H9 (cell line): ENCODE data around the gene TAS2R1. TPM values are rescaled to one million over a fixed set of nuclear protein-coding genes. Genes with fewer than 3 reads are reported as not detected.

Experiments
- DNase-seq: peaks from one replicate; pipeline ENCODE4 v3.0.0-alpha.2; 2017
- H2AFZ ChIP-seq: one replicate; pipeline ENCODE4 v1.6.1; 2013; ENCODE audit warnings: mild to moderate bottlenecking, low read length, control low read depth, moderate library complexity
- H2AK5ac ChIP-seq: 2 replicates; pipeline ENCODE4 v1.6.1; 2013; ENCODE audit warnings: low read length, control low read depth, mixed read lengths; ENCODE audit not compliant: insufficient read length
- H2BK120ac ChIP-seq: one replicate; pipeline ENCODE4 v1.6.1; 2013; ENCODE audit warnings: low read depth, mild to moderate bottlenecking, low read length, control low read depth, inconsistent platforms; ENCODE audit not compliant: poor library complexity, severe bottlenecking
- H2BK12ac ChIP-seq: 2 replicates; pipeline ENCODE4 v1.6.1; 2013; ENCODE audit warnings: low read length, control low read depth, mixed read lengths, low read depth; ENCODE audit not compliant: insufficient read length
- H2BK15ac ChIP-seq: 2 replicates; pipeline ENCODE4 v1.6.1; 2013; ENCODE audit warnings: low read depth, low read length, control low read depth
- H2BK20ac ChIP-seq: one replicate; pipeline ENCODE4 v1.6.1; 2013; ENCODE audit warnings: low read depth, mild to moderate bottlenecking, low read length, control low read depth, inconsistent platforms; ENCODE audit not compliant: poor library complexity, severe bottlenecking
- H2BK5ac ChIP-seq: 2 replicates; pipeline ENCODE4 v1.6.1; 2013; ENCODE audit warnings: low read length, control low read depth, mixed read lengths; ENCODE audit not compliant: insufficient read length
- H3K14ac ChIP-seq: 2 replicates; pipeline ENCODE4 v1.6.1; 2013; ENCODE audit warnings: low read length, control low read depth; ENCODE audit not compliant: insufficient read depth
- H3K18ac ChIP-seq: 2 replicates; pipeline ENCODE4 v1.6.1; 2013; ENCODE audit warnings: low read depth, mild to moderate bottlenecking, mixed read lengths, low read length, control low read depth; ENCODE audit not compliant: insufficient read length
- H3K23ac ChIP-seq: 2 replicates; pipeline ENCODE4 v1.6.1; 2013; ENCODE audit warnings: low read length, control low read depth, mixed read lengths, low read depth; ENCODE audit not compliant: insufficient read length
- H3K23me2 ChIP-seq: 2 replicates; pipeline ENCODE4 v1.6.1; 2013; ENCODE audit warnings: low read depth, mild to moderate bottlenecking, mixed read lengths, low read length, control low read depth; ENCODE audit not compliant: insufficient read length, poor library complexity, severe bottlenecking
- H3K27ac ChIP-seq: 2 replicates; pipeline ENCODE4 v1.5.1; 2013; ENCODE audit warnings: low read length, control low read depth, mixed read lengths, low read depth; ENCODE audit not compliant: insufficient read length
- H3K27me3 ChIP-seq: 2 replicates; pipeline ENCODE4 v1.6.1; 2013; ENCODE audit warnings: low read length, control low read depth, inconsistent platforms; ENCODE audit not compliant: insufficient read depth
- H3K4ac ChIP-seq: 2 replicates; pipeline ENCODE4 v1.6.1; 2013; ENCODE audit warnings: low read depth, mild to moderate bottlenecking, control low read depth, inconsistent platforms, low read length, moderate library complexity
- H3K4me1 ChIP-seq: 2 replicates; pipeline ENCODE4 v1.6.1; 2013; ENCODE audit warnings: low read length, control low read depth, inconsistent platforms; ENCODE audit not compliant: insufficient read depth
- H3K4me2 ChIP-seq: 2 replicates; pipeline ENCODE4 v1.6.1; 2013; ENCODE audit warnings: low read length, control low read depth, mixed read lengths; ENCODE audit not compliant: insufficient read length, insufficient read depth
- H3K56ac ChIP-seq: 2 replicates; pipeline ENCODE4 v1.6.1; 2013; ENCODE audit warnings: low read depth, mild to moderate bottlenecking, mixed read lengths, low read length, control low read depth; ENCODE audit not compliant: insufficient read length
- H3K79me1 ChIP-seq: 2 replicates; pipeline ENCODE4 v1.6.1; 2013; ENCODE audit warnings: low read depth, mild to moderate bottlenecking, moderate library complexity, low read length, control low read depth, inconsistent platforms; ENCODE audit not compliant: insufficient read depth, poor library complexity, severe bottlenecking
- H3K79me2 ChIP-seq: 2 replicates; pipeline ENCODE4 v1.6.1; 2013; ENCODE audit warnings: low read length, control low read depth, inconsistent platforms; ENCODE audit not compliant: insufficient read depth
- H3K9ac ChIP-seq: 2 replicates; pipeline ENCODE4 v1.6.1; 2013; ENCODE audit warnings: low read length, control low read depth, mixed read lengths; ENCODE audit not compliant: insufficient read length; ENCODE audit errors: extremely low read depth
- H3K9me3 ChIP-seq: one replicate; pipeline ENCODE4 v1.6.1; 2013; ENCODE audit warnings: low read depth, low read length, inconsistent platforms; ENCODE audit not compliant: control insufficient read depth
- H3T11ph ChIP-seq: one replicate; pipeline ENCODE4 v1.6.1; 2013; ENCODE audit warnings: mild to moderate bottlenecking, low read length, control low read depth, inconsistent platforms
- H4K20me1 ChIP-seq: one replicate; pipeline ENCODE4 v1.6.1; 2013; ENCODE audit not compliant: control insufficient read depth, insufficient read length, insufficient read depth
- H4K5ac ChIP-seq: 2 replicates; pipeline ENCODE4 v1.6.1; 2013; ENCODE audit warnings: low read depth, mild to moderate bottlenecking, mixed read lengths, low read length, control low read depth; ENCODE audit not compliant: insufficient read length
- H4K8ac ChIP-seq: replicated peaks from 2 replicates; pipeline ENCODE4 v1.6.1; 2013; ENCODE audit warnings: low read length, control low read depth, mixed read lengths, low read depth; ENCODE audit not compliant: insufficient read length
- H4K91ac ChIP-seq: 2 replicates; pipeline ENCODE4 v1.6.1; 2013; ENCODE audit warnings: low read depth, mild to moderate bottlenecking, moderate library complexity, mixed read lengths, low read length, control low read depth; ENCODE audit not compliant: insufficient read length
- H3K27ac Mint-ChIP-seq, 3 experiments: 2 replicates in 2 of 3; 3 replicates in 1 of 3; pipeline ENCODE4 v1.8.0; 2020 to 2021; ENCODE audit warnings: mixed read lengths in 3 of 3, mild to moderate bottlenecking in 1 of 3, moderate library complexity in 1 of 3
- H3K27me3 Mint-ChIP-seq: 2 replicates; pipeline ENCODE4 v1.8.0; 2021; ENCODE audit warnings: low read depth, mild to moderate bottlenecking, moderate library complexity, mixed read lengths
- H3K36me3 Mint-ChIP-seq, 3 experiments: 2 replicates in 2 of 3; 3 replicates in 1 of 3; pipeline ENCODE4 v1.8.0; 2020 to 2021; ENCODE audit warnings: low read depth in 3 of 3, mixed read lengths in 3 of 3; ENCODE audit not compliant: insufficient read depth in 1 of 3
- H3K4me1 Mint-ChIP-seq, 2 experiments: 2 replicates each; pipeline ENCODE4 v1.8.0; 2020; ENCODE audit warnings: mixed read lengths in 2 of 2
- H3K4me3 Mint-ChIP-seq, 2 experiments: 2 replicates in 1 of 2; 3 replicates in 1 of 2; pipeline ENCODE4 v1.8.0; 2020 to 2021; ENCODE audit warnings: mild to moderate bottlenecking in 2 of 2, mixed read lengths in 2 of 2, moderate library complexity in 1 of 2
- H3K9me3 Mint-ChIP-seq, 2 experiments: 2 replicates in 1 of 2; 3 replicates in 1 of 2; pipeline ENCODE4 v1.8.0; 2020; ENCODE audit warnings: mild to moderate bottlenecking in 2 of 2, mixed read lengths in 2 of 2, moderate library complexity in 1 of 2
- CTCF ChIP-seq: fragments of 200-600 bp; sonication (generic); conservative IDR thresholded peaks from 3 replicates; pipeline ENCODE4 v1.8.0; 2021; ENCODE audit warnings: antibody characterized with exemption, mild to moderate bottlenecking
- WGBS: extraction: QIAGEN DNeasy Blood & Tissue Kit; methylation state at CpG from one replicate; pipeline ENCODE4 v1.1.7; 2013; ENCODE audit warnings: missing lambda C conversion rate, low lambda C conversion rate, mixed read lengths; ENCODE audit not compliant: insufficient read length; ENCODE audit errors: extremely low coverage; 5-methylcytosine and 5-hydroxymethylcytosine counted together
- total RNA-seq: library from RNA; stranded (reverse); gene quantifications from 2 replicates; pipeline ENCODE4 v1.2.1, GENCODE V29; 2021

The TAS2R1 gene
- total RNA-seq, 1 experiment from 2014 or later, result not detected

DNA sequence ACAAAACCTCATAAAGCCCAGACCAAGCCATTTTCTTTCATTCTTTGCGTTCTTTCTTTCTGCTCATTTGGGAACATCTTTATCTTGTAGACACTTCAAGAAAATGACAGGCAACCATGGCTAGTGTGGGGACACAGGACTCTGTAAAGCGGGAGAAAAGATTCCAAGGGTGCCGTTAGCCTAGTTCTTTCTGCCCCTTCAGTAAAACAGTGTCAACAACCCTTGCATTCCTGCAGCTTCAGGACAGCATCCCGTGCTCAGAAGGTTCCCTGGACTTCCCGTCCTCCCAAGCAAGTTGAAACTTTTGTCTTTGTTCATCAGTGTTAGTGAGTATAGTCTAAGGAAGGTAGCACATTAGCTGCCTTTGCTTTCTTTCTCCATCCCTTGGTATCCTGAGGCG, 41.9 kb downstream of the TAS2R1 start:
- Histone ChIP-seq H3K9me3 (no peaks in the 10 kb centered on the region), H3K4me1 (no peaks in the 10 kb centered on the region), H2BK120ac (no peak overlapping the region), H3K4me2 (no peak overlapping the region), H3K79me1 (no peaks in the 10 kb centered on the region), H2BK15ac (no peak overlapping the region), H4K5ac (no peak overlapping the region), H3K18ac (no peak overlapping the region), H2BK12ac (no peak overlapping the region), H2AFZ (no peak overlapping the region), H3K23me2 (no peaks in the 10 kb centered on the region), H2BK20ac (no peak overlapping the region), H3T11ph (no peak overlapping the region), H2BK5ac (no peak overlapping the region), H3K56ac (no peak overlapping the region), H3K27me3 (no peaks in the 10 kb centered on the region), H3K4ac (no peak overlapping the region), H3K79me2 (no peaks in the 10 kb centered on the region), H2AK5ac (no peak overlapping the region), H4K8ac (no peak overlapping the region), H4K20me1 (no peaks in the 10 kb centered on the region), H3K14ac (no peak overlapping the region), H3K23ac (no peak overlapping the region), H3K27ac (no peak overlapping the region), H3K9ac (no peak overlapping the region), H4K91ac (no peak overlapping the region)
- H3K4me3 Mint-ChIP-seq, result no peak overlapping the region
- H3K36me3 Mint-ChIP-seq, result no peaks in the 10 kb centered on the region
- no peak for TF ChIP-seq CTCF
- no peaks in the 10 kb centered on the region for H3K9me3 Mint-ChIP-seq
- WGBS, result no CpG with 5 or more reads among the region's 6 CpGs
- H3K4me1 Mint-ChIP-seq, result no peaks in the 10 kb centered on the region
- no peak for DNase-seq
- H3K27me3 Mint-ChIP-seq, result peaks cover 4% of the 10 kb centered on the region; the same call in 1 of the 2 replicates
- no peak overlapping the region; a peak in 1 of 7 replicates for H3K27ac Mint-ChIP-seq
